ENCODE measurements around the gene LPCAT1.
A peak's percentile ranks its signal among the peaks of the same experiment; 100 is the strongest.

The LPCAT1 gene

GRCh38 chr5:1488882-1489680 lies 34.7 kb downstream of the LPCAT1 start:
- H3K4me3 ChIP-seq (ENCODE audit: low read depth in 1 of 5, low read length in 5 of 5) = no peak overlapping the region
- peaks cover 0 to 5% (median 2%) of the 10 kb centered on the region in 5 donors for H3K4me1 ChIP-seq (ENCODE audit: control insufficient read depth in 5 of 5, insufficient read depth in 5 of 5, low read length in 5 of 5)
- no peaks in the 10 kb centered on the region for H3K9me3 ChIP-seq (ENCODE audit: control insufficient read depth in 5 of 5, low read length in 5 of 5)
- peaks cover 0 to 88% (median 58%) of the 10 kb centered on the region in 5 donors for H3K36me3 ChIP-seq (ENCODE audit: control insufficient read depth in 5 of 5, insufficient read depth in 5 of 5, low read length in 5 of 5)
- peak overlapping the region; percentile 16 for H3K27ac ChIP-seq (ENCODE audit: low read depth, low read length)
- no peak overlapping the region for H3K9ac ChIP-seq (ENCODE audit: low read length in 5 of 5)
- peaks cover 0 to 3% (median 0%) of the 10 kb centered on the region in 5 donors for H3K27me3 ChIP-seq (ENCODE audit: control insufficient read depth in 5 of 5, insufficient read depth in 4 of 5, low read length in 5 of 5)

GRCh38 chr5:1487079-1487764 lies 36.5 kb downstream of the LPCAT1 start:
- Histone ChIP-seq H3K9me3 (ENCODE audit: control insufficient read depth in 5 of 5, low read length in 5 of 5) (no peaks in the 10 kb centered on the region), H3K27ac (ENCODE audit: low read depth, low read length) (no peak overlapping the region), H3K4me3 (ENCODE audit: low read depth in 1 of 5, low read length in 5 of 5) (no peak overlapping the region), H3K9ac (ENCODE audit: low read length in 5 of 5) (no peak overlapping the region), H3K36me3 (ENCODE audit: control insufficient read depth in 5 of 5, insufficient read depth in 5 of 5, low read length in 5 of 5) (peaks cover 0 to 78% (median 55%) of the 10 kb centered on the region in 5 donors), H3K27me3 (ENCODE audit: control insufficient read depth in 5 of 5, insufficient read depth in 4 of 5, low read length in 5 of 5) (peaks cover 0 to 2% (median 0%) of the 10 kb centered on the region in 5 donors), H3K4me1 (ENCODE audit: control insufficient read depth in 5 of 5, insufficient read depth in 5 of 5, low read length in 5 of 5) (peaks cover 0 to 5% (median 2%) of the 10 kb centered on the region in 5 donors)

- Histone ChIP-seq H3K9me3 (ENCODE audit: control insufficient read depth in 5 of 5, low read length in 5 of 5) (no peaks in the 10 kb centered on the region), H3K27me3 (ENCODE audit: control insufficient read depth in 5 of 5, insufficient read depth in 4 of 5, low read length in 5 of 5) (peaks cover 0 to 2% (median 0%) of the 10 kb centered on the region in 5 donors), H3K9ac (ENCODE audit: low read length in 5 of 5) (no peak overlapping the region), H3K4me1 (ENCODE audit: control insufficient read depth in 5 of 5, insufficient read depth in 5 of 5, low read length in 5 of 5) (peaks cover 0 to 5% (median 2%) of the 10 kb centered on the region in 5 donors), H3K36me3 (ENCODE audit: control insufficient read depth in 5 of 5, insufficient read depth in 5 of 5, low read length in 5 of 5) (peaks cover 0 to 74% (median 51%) of the 10 kb centered on the region in 5 donors), H3K27ac (ENCODE audit: low read depth, low read length) (no peak overlapping the region), H3K4me3 (ENCODE audit: low read depth in 1 of 5, low read length in 5 of 5) (no peak overlapping the region)
These were observed 37.5 kb downstream of the LPCAT1 start for GRCh38 chr5:1486271-1486670.

- Histone ChIP-seq H3K27ac (ENCODE audit: low read depth, low read length) (no peak overlapping the region), H3K9me3 (ENCODE audit: control insufficient read depth in 5 of 5, low read length in 5 of 5) (no peaks in the 10 kb centered on the region), H3K4me1 (ENCODE audit: control insufficient read depth in 5 of 5, insufficient read depth in 5 of 5, low read length in 5 of 5) (peaks cover 0 to 7% (median 4%) of the 10 kb centered on the region in 5 donors), H3K36me3 (ENCODE audit: control insufficient read depth in 5 of 5, insufficient read depth in 5 of 5, low read length in 5 of 5) (peaks cover 0 to 72% (median 51%) of the 10 kb centered on the region in 5 donors), H3K27me3 (ENCODE audit: control insufficient read depth in 5 of 5, insufficient read depth in 4 of 5, low read length in 5 of 5) (peaks cover 0 to 2% (median 0%) of the 10 kb centered on the region in 5 donors), H3K9ac (ENCODE audit: low read length in 5 of 5) (no peak overlapping the region), H3K4me3 (ENCODE audit: low read depth in 1 of 5, low read length in 5 of 5) (no peak overlapping the region)
These were observed 38.1 kb downstream of the LPCAT1 start for GRCh38 chr5:1485579-1486118.

GRCh38 chr5:1484730-1485578 lies 38.8 kb downstream of the LPCAT1 start:
- H3K27me3 ChIP-seq (ENCODE audit: control insufficient read depth in 5 of 5, insufficient read depth in 4 of 5, low read length in 5 of 5) = peaks cover 0 to 2% (median 0%) of the 10 kb centered on the region in 5 donors
- no peak overlapping the region for H3K27ac ChIP-seq (ENCODE audit: low read depth, low read length)
- peaks cover 0 to 65% (median 47%) of the 10 kb centered on the region in 5 donors for H3K36me3 ChIP-seq (ENCODE audit: control insufficient read depth in 5 of 5, insufficient read depth in 5 of 5, low read length in 5 of 5)
- H3K9ac ChIP-seq (ENCODE audit: low read length in 5 of 5) = no peak overlapping the region
- no peak overlapping the region for H3K4me3 ChIP-seq (ENCODE audit: low read depth in 1 of 5, low read length in 5 of 5)
- no peaks in the 10 kb centered on the region for H3K9me3 ChIP-seq (ENCODE audit: control insufficient read depth in 5 of 5, low read length in 5 of 5)
- H3K4me1 ChIP-seq (ENCODE audit: control insufficient read depth in 5 of 5, insufficient read depth in 5 of 5, low read length in 5 of 5) = peaks cover 0 to 9% (median 5%) of the 10 kb centered on the region in 5 donors

- H3K4me3 ChIP-seq (ENCODE audit: low read depth in 1 of 5, low read length in 5 of 5) = no peak overlapping the region
- no peaks in the 10 kb centered on the region for H3K27me3 ChIP-seq (ENCODE audit: control insufficient read depth in 5 of 5, insufficient read depth in 4 of 5, low read length in 5 of 5)
- H3K9me3 ChIP-seq (ENCODE audit: control insufficient read depth in 5 of 5, low read length in 5 of 5) = no peaks in the 10 kb centered on the region
- H3K4me1 ChIP-seq (ENCODE audit: control insufficient read depth in 5 of 5, insufficient read depth in 5 of 5, low read length in 5 of 5) = peaks cover 0 to 15% (median 7%) of the 10 kb centered on the region in 5 donors
- no peak overlapping the region for H3K27ac ChIP-seq (ENCODE audit: low read depth, low read length)
- H3K36me3 ChIP-seq (ENCODE audit: control insufficient read depth in 5 of 5, insufficient read depth in 5 of 5, low read length in 5 of 5) = peaks cover 0 to 60% (median 42%) of the 10 kb centered on the region in 5 donors
- H3K9ac ChIP-seq (ENCODE audit: low read length in 5 of 5) = no peak overlapping the region
These were observed 39.7 kb downstream of the LPCAT1 start for GRCh38 chr5:1483856-1484729.

GRCh38 chr5:1483064-1483463 lies 40.7 kb downstream of the LPCAT1 start:
- H3K36me3 ChIP-seq (ENCODE audit: control insufficient read depth in 5 of 5, insufficient read depth in 5 of 5, low read length in 5 of 5) = peaks cover 0 to 56% (median 39%) of the 10 kb centered on the region in 5 donors
- no peak overlapping the region for H3K27ac ChIP-seq (ENCODE audit: low read depth, low read length)
- no peak overlapping the region for H3K4me3 ChIP-seq (ENCODE audit: low read depth in 1 of 5, low read length in 5 of 5)
- H3K4me1 ChIP-seq (ENCODE audit: control insufficient read depth in 5 of 5, insufficient read depth in 5 of 5, low read length in 5 of 5) = peaks cover 0 to 20% (median 7%) of the 10 kb centered on the region in 5 donors
- no peak overlapping the region for H3K9ac ChIP-seq (ENCODE audit: low read length in 5 of 5)
- no peaks in the 10 kb centered on the region for H3K27me3 ChIP-seq (ENCODE audit: control insufficient read depth in 5 of 5, insufficient read depth in 4 of 5, low read length in 5 of 5)
- no peaks in the 10 kb centered on the region for H3K9me3 ChIP-seq (ENCODE audit: control insufficient read depth in 5 of 5, low read length in 5 of 5)

GRCh38 chr5:1481959-1482331 lies 41.8 kb downstream of the LPCAT1 start:
- no peak overlapping the region for H3K27ac ChIP-seq (ENCODE audit: low read depth, low read length)
- H3K27me3 ChIP-seq (ENCODE audit: control insufficient read depth in 5 of 5, insufficient read depth in 4 of 5, low read length in 5 of 5) = no peaks in the 10 kb centered on the region
- no peak overlapping the region for H3K9ac ChIP-seq (ENCODE audit: low read length in 5 of 5)
- H3K4me1 ChIP-seq (ENCODE audit: control insufficient read depth in 5 of 5, insufficient read depth in 5 of 5, low read length in 5 of 5) = peaks cover 0 to 21% (median 7%) of the 10 kb centered on the region in 5 donors
- peaks cover 0 to 50% (median 31%) of the 10 kb centered on the region in 5 donors for H3K36me3 ChIP-seq (ENCODE audit: control insufficient read depth in 5 of 5, insufficient read depth in 5 of 5, low read length in 5 of 5)
- no peaks in the 10 kb centered on the region for H3K9me3 ChIP-seq (ENCODE audit: control insufficient read depth in 5 of 5, low read length in 5 of 5)
- no peak overlapping the region for H3K4me3 ChIP-seq (ENCODE audit: low read depth in 1 of 5, low read length in 5 of 5)
